K562 (cell line): Measurements from ENCODE around the gene TUT4. TPM values are rescaled to one million over a fixed set of nuclear protein-coding genes. Genes with fewer than 3 reads are reported as not detected.
A peak's percentile ranks its signal among the peaks of the same experiment; 100 is the strongest.

ENCODE experiments used
- CUX1 ChIP-seq: fragments of 200-800 bp; sonication (Bioruptor generic); IDR thresholded peaks from 2 replicates; pipeline ENCODE4 v1.6.1; 2016; ENCODE audit warnings: missing genetic modification characterization, missing compliant biosample characterization
- ELK1 ChIP-seq: sonication (generic); formaldehyde crosslinking; IDR thresholded peaks from 2 replicates; pipeline ENCODE4 v1.8.1; 2022; ENCODE audit warnings: missing genetic modification reagents
- HDAC2 ChIP-seq: fragments of 450-650 bp; IDR thresholded peaks from 2 replicates; pipeline ENCODE4 v1.6.1; 2016; ENCODE audit warnings: mild to moderate bottlenecking
- KHSRP ChIP-seq: fragments of 450-650 bp; IDR thresholded peaks from 2 replicates; pipeline ENCODE4 v1.6.1; 2017
- KLF13 ChIP-seq: fragments of 450-650 bp; IDR thresholded peaks from 2 replicates; pipeline ENCODE4 v1.6.1; 2016; ENCODE audit warnings: missing genetic modification characterization, low read depth, mild to moderate bottlenecking, missing compliant biosample characterization, moderate library complexity, borderline replicate concordance
- PHF8 ChIP-seq: fragments of 200-600 bp; sonication (generic); IDR thresholded peaks from 2 replicates; pipeline ENCODE4 v1.6.1; 2012; ENCODE audit warnings: mixed run types, mild to moderate bottlenecking, inconsistent platforms, low read length, moderate library complexity, borderline replicate concordance
- POLR2A ChIP-seq: fragments of 450-650 bp; conservative IDR thresholded peaks from 2 replicates; pipeline ENCODE4 v1.6.1; 2016
- SMARCC2 ChIP-seq: fragments of 450-650 bp; IDR thresholded peaks from 2 replicates; pipeline ENCODE4 v1.6.1; 2017; ENCODE audit warnings: antibody characterized with exemption, moderate library complexity, mild to moderate bottlenecking, low read depth
- TAF1 ChIP-seq: IDR thresholded peaks from 2 replicates; pipeline ENCODE4 v1.6.1; 2011; ENCODE audit warnings: mild to moderate bottlenecking, low read length, moderate library complexity; ENCODE audit not compliant: insufficient read depth, control insufficient read depth, severe bottlenecking; ENCODE audit errors: extremely low read depth
- TAF9B ChIP-seq: fragments of 450-650 bp; IDR thresholded peaks from 2 replicates; pipeline ENCODE4 v1.6.1; 2018; ENCODE audit warnings: mild to moderate bottlenecking; ENCODE audit not compliant: partially characterized antibody
- ZBTB40 ChIP-seq, 2 experiments: fragments of 450-650 bp in 1 of 2; sonication (generic) in 1 of 2; formaldehyde crosslinking in 1 of 2; IDR thresholded peaks; 2 replicates each; pipeline versions ENCODE4 v1.7.1 to v1.9.0; 2016 to 2022; ENCODE audit warnings: inconsistent platforms in 1 of 2, mild to moderate bottlenecking in 1 of 2, missing genetic modification reagents in 1 of 2
- ZNF644 ChIP-seq: fragments of 200-800 bp; sonication (Bioruptor generic); IDR thresholded peaks from 2 replicates; pipeline ENCODE4 v1.6.1; 2016; ENCODE audit warnings: low read depth, missing genetic modification characterization, missing compliant biosample characterization
- ZSCAN29 ChIP-seq: fragments of 450-650 bp; IDR thresholded peaks from 2 replicates; pipeline ENCODE4 v1.6.1; 2017
- polyA plus RNA-seq, 8 experiments: library from polyadenylated mRNA; depleted of rRNA in 4 of 8; stranded (reverse) in 5 of 8; unstranded in 3 of 8; fragments of >200 nt; fragmentation: Nextera tagmentation in 2 of 8; fragmentation: Illumina TruSeq in 1 of 8; extraction: Ambion mirVana in 2 of 8; extraction: Trizol in 1 of 8; gene quantifications; 2 replicates each; pipeline versions ENCODE4 v1.2.1 to v1.2.3, GENCODE V29; 2011 to 2014; ENCODE audit warnings: inconsistent platforms in 1 of 8, missing spikeins in 1 of 8
- total RNA-seq, 7 experiments: library from RNA; depleted of rRNA in 6 of 7; stranded (reverse); fragments of >200 nt in 6 of 7; fragmentation: Illumina TruSeq in 2 of 7; extraction: Trizol in 2 of 7; gene quantifications; 2 replicates each; pipeline versions ENCODE4 v1.2.1 to v1.2.3, GENCODE V29; 2011 to 2021; ENCODE audit warnings: low replicate concordance in 1 of 7

Gene TUT4
- total and polyA plus RNA-seq, 9 of the 15 experiments (the other 6 are each of a cell fraction or from before 2014, with no cell fraction given), result 15.8 to 53.5 (median 36.7) TPM

GRCh38 chr1:52530563-52531144 is 22.2 kb downstream of the TUT4 start (continued):
- TF ChIP-seq ZBTB40 (IDR thresholded peaks at IDR 0.05) (no peak), ZBTB40 (CRISPR knock-in tag; IDR thresholded peaks at IDR 0.05) (no peak), CUX1 (CRISPR knock-in tag) (no peak), TAF1 (no peak), ZNF644 (tag) (no peak), SMARCC2 (peak; percentile 24; the same call in 1 of the 2 replicates), TAF9B (peak; percentile 56), ZSCAN29 (no peak), ELK1 (no peak), POLR2A (no peak), KHSRP (no peak), HDAC2 (peak; percentile 82), PHF8 (no peak), KLF13 (tag) (no peak)
